Posterior vena cava (tissue), 2 donors: Measurements from ENCODE around the gene CCDC154. TPM values are rescaled to one million over a fixed set of nuclear protein-coding genes. Genes with fewer than 3 reads are reported as not detected.

Experiments
- DNase-seq: peaks from one replicate; pipeline ENCODE4 v3.0.0-alpha.2; 2020; ENCODE audit warnings: low spot score
- intact Hi-C, 2 donors: fragments of 100-400 bp; cut with DNase I; formaldehyde crosslinking; loops; one replicate each; pipeline versions ENCODE4 v1.14.1 to v1.14.2; 2022 to 2023
- total RNA-seq, 2 donors: library from RNA; stranded (reverse); fragmentation: NEBNext Ultra II Directional; extraction: Animal tissue kit (Norgen Biotek cat#: 25700); gene quantifications; one replicate each; pipeline ENCODE4 v1.2.1, GENCODE V29; 2021
- donor health status: DM: yes; HTN: yes; CAD: no.
- donor health status: DM: yes; HTN: yes; CAD: no.

Gene CCDC154
- total RNA-seq, 2 donors from 2014 or later = 0.42 to 0.76 TPM

DNA sequence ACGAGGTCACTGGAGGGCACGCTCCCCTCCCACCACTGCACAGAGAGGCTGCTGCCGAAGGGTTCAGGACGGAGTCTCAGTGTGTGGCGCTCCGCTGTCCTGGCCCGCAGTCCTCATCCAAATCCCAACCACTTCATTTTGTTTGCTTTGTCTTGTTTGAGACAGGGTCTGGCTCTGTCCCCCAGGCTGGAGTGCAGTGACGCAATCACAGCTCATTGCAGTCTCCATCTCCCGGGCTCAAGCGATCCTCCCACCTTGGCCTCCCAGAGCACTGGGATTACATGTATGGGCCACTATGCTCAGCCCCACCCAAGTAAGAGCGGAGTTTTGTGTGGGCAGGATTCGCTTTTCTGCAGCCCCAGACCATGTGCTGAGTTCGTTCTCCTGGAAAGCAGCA, 42.6 kb downstream of the CCDC154 start:
- intact Hi-C loops = no loop called here

GRCh38 chr16:1401061-1401757, 43.1 kb downstream of the CCDC154 start:
- intact Hi-C loops = no loop called here
- DNase-seq = no peak

More for the DNA sequence above, 42.6 kb downstream of the CCDC154 start:
- no peak for DNase-seq

- intact Hi-C loops = no loop called here
- DNase-seq = no peak
These were observed 45.4 kb downstream of the CCDC154 start for GRCh38 chr16:1398826-1399581.

- intact Hi-C loops = no loop called here
- DNase-seq = no peak
These were observed 46.0 kb downstream of the CCDC154 start for GRCh38 chr16:1398351-1398750.

DNA sequence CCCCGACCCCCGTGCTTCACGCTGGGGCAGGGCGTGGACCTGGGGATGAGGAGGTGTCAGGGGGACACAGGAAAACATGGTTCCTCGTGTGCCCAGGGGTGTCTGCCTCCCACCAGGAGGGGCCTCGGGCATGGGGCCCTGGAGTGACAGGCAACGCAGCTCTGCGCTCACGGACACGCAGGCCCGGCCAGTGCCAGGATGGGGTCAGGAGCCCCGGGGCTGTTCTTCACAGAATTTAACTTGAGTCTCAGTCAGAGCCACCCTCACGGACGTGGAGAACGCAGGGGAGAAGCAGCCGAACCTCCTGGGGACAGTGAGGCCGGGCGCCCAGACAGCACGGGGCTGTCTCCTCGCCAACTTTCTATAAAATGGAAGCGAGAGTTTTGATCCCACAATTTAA, 46.6 kb downstream of the CCDC154 start:
- intact Hi-C loops = no loop called here
- no peak for DNase-seq

- intact Hi-C loops = no loop called here
- no peak for DNase-seq
These were observed 48.8 kb downstream of the CCDC154 start for GRCh38 chr16:1395444-1396031.

DNA sequence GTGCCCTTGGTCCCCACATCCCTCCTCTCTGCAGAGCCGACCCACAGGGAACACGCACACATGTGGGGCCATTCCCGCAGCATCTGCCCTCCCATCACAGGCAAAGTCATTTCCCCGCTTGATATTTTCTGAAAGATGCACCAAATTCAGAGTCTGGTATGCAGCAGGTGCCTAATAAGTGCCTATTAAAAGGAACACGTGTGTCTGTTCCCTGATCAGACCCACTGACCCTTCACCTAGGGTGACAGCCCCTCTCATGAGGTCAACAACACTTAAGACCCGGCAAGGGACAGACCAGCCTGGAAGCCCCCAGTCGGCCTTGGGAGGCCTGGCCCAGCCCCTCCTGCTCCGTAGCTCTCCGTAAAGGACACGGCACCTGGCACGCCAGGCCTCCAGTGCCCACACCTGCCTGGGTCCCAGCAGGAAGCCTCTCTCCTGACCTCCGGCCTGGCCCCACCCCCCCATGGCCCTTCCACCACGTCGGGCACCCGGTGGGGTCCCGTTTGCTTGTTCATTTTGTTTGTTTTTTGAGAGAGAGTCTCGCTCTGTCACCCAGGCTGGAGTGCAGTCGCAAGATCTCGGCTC, 49.9 kb downstream of the CCDC154 start:
- DNase-seq = peak; percentile 56
- intact Hi-C loops = no loop called here

GRCh38 chr16:1393613-1394176, 50.7 kb downstream of the CCDC154 start:
- intact Hi-C loops = no loop called here
- DNase-seq = no peak

- no peak for DNase-seq
- intact Hi-C loops = no loop called here
These were observed 51.5 kb downstream of the CCDC154 start for GRCh38 chr16:1392826-1393225.

- intact Hi-C loops = no loop called here
- no peak for DNase-seq
These were observed 54.0 kb downstream of the CCDC154 start for GRCh38 chr16:1390239-1390779.

- DNase-seq = no peak
- intact Hi-C loops = no loop called here
These were observed 54.6 kb downstream of the CCDC154 start for GRCh38 chr16:1389762-1390161.

DNA sequence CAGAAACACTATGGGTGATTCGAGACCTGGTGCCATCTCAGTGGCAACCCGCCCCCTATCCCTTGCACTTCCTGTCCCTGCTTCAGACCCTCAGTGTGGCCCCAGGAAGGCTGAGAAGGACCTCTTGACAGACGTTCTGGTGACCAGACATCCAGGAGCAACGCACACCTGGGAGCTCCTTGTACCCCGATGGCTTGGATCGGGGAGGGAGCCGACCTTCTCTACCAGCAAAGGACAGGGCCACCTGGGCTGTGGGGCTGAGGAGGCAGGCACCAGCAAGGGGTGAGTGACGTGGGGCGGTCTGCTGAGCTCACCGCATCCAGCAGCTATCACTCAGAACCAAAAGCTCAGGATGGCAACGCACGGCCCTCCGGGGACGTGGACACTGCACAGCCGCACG, 57.0 kb downstream of the CCDC154 start:
- intact Hi-C loops = no loop called here
- no peak for DNase-seq

DNA sequence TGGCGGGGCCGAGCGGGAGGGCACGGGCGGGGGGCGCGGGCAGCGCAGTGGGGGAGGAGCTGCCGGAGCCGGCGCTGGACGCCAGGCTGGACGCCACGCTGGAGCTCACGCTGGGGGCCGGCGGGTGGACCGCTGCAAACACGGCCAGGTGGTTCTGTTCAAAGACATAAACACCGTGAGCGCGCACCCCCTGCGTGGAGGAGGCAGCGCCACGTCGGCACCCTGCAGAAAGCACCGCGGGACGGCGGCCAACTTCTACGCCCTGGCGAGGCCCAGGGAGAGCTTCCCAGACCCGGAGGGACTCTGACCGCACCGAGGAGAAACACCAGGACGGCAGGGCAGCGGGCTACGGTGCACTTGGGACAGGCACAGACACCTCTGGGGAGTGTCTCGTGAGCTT, 59.1 kb downstream of the CCDC154 start:
- intact Hi-C loops = no loop called here
- DNase-seq = no peak

Other genes with a start within 250 kb of the CCDC154 start
- 1 to 10 TPM in 1 of 2 donors, under 1 TPM in 1; 0.52 to 1.3 TPM for gene TPSG1, start 219.3 kb downstream of the CCDC154 start, total RNA-seq
- gene TPSB2, start 214.4 kb downstream of the CCDC154 start, total RNA-seq = 10 to 100 TPM; 24.3 to 58.7 TPM
- 10 to 100 TPM; 12.2 to 48.3 TPM for gene TPSAB1, start 203.9 kb downstream of the CCDC154 start, total RNA-seq
- gene TPSD1, start 188.5 kb downstream of the CCDC154 start, total RNA-seq = 1 to 10 TPM in 1 of 2 donors, under 1 TPM in 1; 0.57 to 4.1 TPM
- gene UBE2I, start 134.9 kb downstream of the CCDC154 start, total RNA-seq = 10 to 100 TPM; 68.0 to 68.4 TPM
- gene BAIAP3, start 110.9 kb downstream of the CCDC154 start, total RNA-seq = under 1 TPM; 0.24 to 0.56 TPM
- 10 to 100 TPM; 40.4 to 40.7 TPM for gene TSR3, start 92.7 kb downstream of the CCDC154 start, total RNA-seq
- gene GNPTG, start 92.6 kb downstream of the CCDC154 start, total RNA-seq = 10 to 100 TPM; 48.4 to 55.6 TPM
- gene UNKL, start 29.9 kb downstream of the CCDC154 start, total RNA-seq = 10 to 100 TPM in 1 of 2 donors, 1 to 10 TPM in 1; 9.9 to 11.3 TPM
- 1 to 10 TPM; 8.9 to 9.9 TPM for gene UQCC4, start 23.8 kb downstream of the CCDC154 start, total RNA-seq
- not detected for gene PERCC1, start 13.5 kb downstream of the CCDC154 start, total RNA-seq
- 10 to 100 TPM; 35.8 to 52.6 TPM for gene CLCN7, start 30.5 kb upstream of the CCDC154 start, total RNA-seq
- under 1 TPM in 1 of 2 donors, not detected in 1; 0.14 TPM for gene PTX4, start 44.4 kb upstream of the CCDC154 start, total RNA-seq
- gene TELO2, start 48.8 kb upstream of the CCDC154 start, total RNA-seq = 10 to 100 TPM; 20.8 to 21.4 TPM
- 10 to 100 TPM; 23.7 to 36.5 TPM for gene TMEM204, start 89.1 kb upstream of the CCDC154 start, total RNA-seq
- 10 to 100 TPM; 13.1 to 14.9 TPM for gene IFT140, start 167.5 kb upstream of the CCDC154 start, total RNA-seq
- gene CRAMP1, start 167.8 kb upstream of the CCDC154 start, total RNA-seq = 10 to 100 TPM; 12.1 to 12.4 TPM
- 10 to 100 TPM; 23.3 to 31.1 TPM for gene JPT2, start 233.7 kb upstream of the CCDC154 start, total RNA-seq